SK-N-SH (cell line): ENCODE results near the gene GPR157. TPM values are rescaled to one million over a fixed set of nuclear protein-coding genes. Genes with fewer than 3 reads are reported as not detected.

Source experiments
- CTCF ChIA-PET: fragments of 300-600, 350-600 bp; formaldehyde crosslinking; extraction: SDS; loops from one replicate; lab custom pipeline; 2021; lab: Yijun Ruan, JAX
- POLR2A ChIA-PET: fragments of 350-600 bp; sonication (Branson Sonifier 250); formaldehyde crosslinking; extraction: SDS; loops from one replicate; lab custom pipeline; 2020; ENCODE audit warnings: antibody characterized with exemption, inconsistent platforms; lab: Yijun Ruan, JAX
- DNase-seq: peaks from one replicate; pipeline ENCODE4 v3.0.0; 2012
- H2AFZ ChIP-seq: fragments of 200-600 bp; sonication (generic); 2 replicates; pipeline ENCODE4 v1.8.1; 2016; ENCODE audit warnings: antibody characterized with exemption, mild to moderate bottlenecking, low read depth
- H3F3A ChIP-seq: fragments of 200-600 bp; sonication (generic); replicated peaks from 2 replicates; pipeline ENCODE3; 2016; ENCODE audit warnings: antibody characterized with exemption, mild to moderate bottlenecking; ENCODE audit not compliant: insufficient read depth
- H3K27ac ChIP-seq, 2 experiments: fragments of 200-500 bp in 1 of 2; fragments of 200-600 bp in 1 of 2; sonication (Bioruptor generic) in 1 of 2; sonication (generic), shearing (Covaris generic) in 1 of 2; 2 replicates each; pipeline versions ENCODE4 v1.5.1 to v1.6.1; 2014 to 2016; ENCODE audit warnings: low read depth in 2 of 2, inconsistent platforms in 1 of 2, low read length in 1 of 2, mild to moderate bottlenecking in 1 of 2, mixed read lengths in 1 of 2
- H3K27me3 ChIP-seq: fragments of 200-600 bp; sonication (generic), shearing (Covaris generic); 2 replicates; pipeline ENCODE4 v1.6.1; 2016; ENCODE audit warnings: mixed run types; ENCODE audit not compliant: insufficient read depth
- H3K36me3 ChIP-seq, 2 experiments: fragments of 200-500 bp in 1 of 2; fragments of 200-600 bp in 1 of 2; sonication (Bioruptor generic) in 1 of 2; sonication (generic) in 1 of 2; replicated peaks in 1 of 2; 2 replicates each; pipeline versions ENCODE3 to v1.5.1; 2014 to 2016; ENCODE audit warnings: low read length in 1 of 2, mild to moderate bottlenecking in 1 of 2; ENCODE audit not compliant: insufficient read depth in 2 of 2, control insufficient read depth in 1 of 2
- H3K4me1 ChIP-seq, 2 experiments: fragments of 200-500 bp in 1 of 2; fragments of 200-600 bp in 1 of 2; sonication (Bioruptor generic) in 1 of 2; sonication (generic), shearing (Covaris generic) in 1 of 2; 2 replicates each; pipeline versions ENCODE4 v1.5.1 to v1.6.1; 2014 to 2016; ENCODE audit warnings: low read depth in 1 of 2, low read length in 1 of 2, mixed run types in 1 of 2; ENCODE audit not compliant: insufficient read depth in 2 of 2, control insufficient read depth in 1 of 2
- H3K4me2 ChIP-seq: fragments of 200-600 bp; sonication (generic), shearing (Covaris generic); 2 replicates; pipeline ENCODE4 v1.6.1; 2017; ENCODE audit warnings: mixed run types
- H3K4me3 ChIP-seq, 2 experiments: fragments of 200-500 bp in 1 of 2; fragments of 200-600 bp in 1 of 2; sonication (Bioruptor generic) in 1 of 2; sonication (generic), shearing (Covaris generic) in 1 of 2; 2 replicates each; pipeline versions ENCODE4 v1.5.1 to v1.8.1; 2014 to 2016; ENCODE audit warnings: low read depth in 2 of 2, inconsistent platforms in 1 of 2, low read length in 1 of 2, mild to moderate bottlenecking in 1 of 2, mixed read lengths in 1 of 2, moderate library complexity in 1 of 2
- H3K79me2 ChIP-seq: fragments of 200-600 bp; sonication (generic); 2 replicates; pipeline ENCODE4 v1.8.1; 2017; ENCODE audit warnings: mild to moderate bottlenecking; ENCODE audit not compliant: insufficient read depth
- H3K9ac ChIP-seq: fragments of 200-600 bp; sonication (generic); 2 replicates; pipeline ENCODE4 v1.6.1; 2017; ENCODE audit warnings: mixed run types
- H3K9me2 ChIP-seq: fragments of 200-600 bp; sonication (generic); 2 replicates; pipeline ENCODE4 v1.6.1; 2017; ENCODE audit warnings: mixed run types
- H3K9me3 ChIP-seq: fragments of 200-600 bp; sonication (generic); 2 replicates; pipeline ENCODE4 v1.6.1; 2017; ENCODE audit warnings: mixed run types, mild to moderate bottlenecking, moderate library complexity
- H4K20me1 ChIP-seq: fragments of 200-600 bp; sonication (generic); 2 replicates; pipeline ENCODE4 v1.6.1; 2017; ENCODE audit warnings: mild to moderate bottlenecking, mixed run types; ENCODE audit not compliant: insufficient read depth
- CHD2 ChIP-seq: fragments of 150-350 bp; IDR thresholded peaks from 2 replicates; pipeline ENCODE4 v1.6.1; 2018; ENCODE audit warnings: low read length; ENCODE audit not compliant: partially characterized antibody
- EP300 ChIP-seq, 2 experiments: IDR thresholded peaks; 2 replicates each; pipeline versions ENCODE4 v1.4.0 to v1.6.1; 2012; ENCODE audit warnings: borderline replicate concordance in 1 of 2, low read depth in 1 of 2, low read length in 1 of 2
- EZH2phosphoT487 ChIP-seq: fragments of 200-600 bp; sonication (generic); IDR thresholded peaks from 2 replicates; pipeline ENCODE4 v1.6.1; 2017; ENCODE audit warnings: low read depth, mixed run types, mild to moderate bottlenecking, antibody characterized with exemption, moderate library complexity, borderline replicate concordance
- NFIC ChIP-seq: IDR thresholded peaks from 2 replicates; pipeline ENCODE4 v1.4.0; 2012; ENCODE audit warnings: borderline replicate concordance
- PBX3 ChIP-seq: IDR thresholded peaks from 2 replicates; pipeline ENCODE4; 2012
- RAD21 ChIP-seq: IDR thresholded peaks from 2 replicates; pipeline ENCODE4 v1.6.1; 2012; ENCODE audit warnings: mild to moderate bottlenecking, low read length
- RFX5 ChIP-seq: IDR thresholded peaks from 2 replicates; pipeline ENCODE4 v1.6.1; 2012; ENCODE audit warnings: mild to moderate bottlenecking, improper control_type of control experiment, low read length
- SIN3A ChIP-seq: IDR thresholded peaks from 2 replicates; pipeline ENCODE4 v1.6.1; 2012; ENCODE audit warnings: low read depth, mild to moderate bottlenecking, low read length, moderate library complexity, borderline replicate concordance
- TEAD4 ChIP-seq: IDR thresholded peaks from 2 replicates; pipeline ENCODE4 v1.4.0; 2012; ENCODE audit warnings: mild to moderate bottlenecking, borderline replicate concordance; ENCODE audit not compliant: insufficient read depth
- USF1 ChIP-seq: IDR thresholded peaks from 2 replicates; pipeline ENCODE4 v1.4.0; 2012; ENCODE audit warnings: low read depth, borderline replicate concordance
- YY1 ChIP-seq: IDR thresholded peaks from 2 replicates; pipeline ENCODE4 v1.4.0; 2012; ENCODE audit warnings: low read depth, mild to moderate bottlenecking
- WGBS: methylation state at CpG from one replicate; pipeline ENCODE4 v1.1.6; 2017; ENCODE audit warnings: low lambda C conversion rate; 5-methylcytosine and 5-hydroxymethylcytosine counted together
- polyA plus RNA-seq, 3 experiments: library from polyadenylated mRNA; depleted of rRNA; stranded (reverse); fragments of >200 nt; gene quantifications; 2 replicates each; pipeline ENCODE4 v1.2.3, GENCODE V29; 2012
- TF ChIP-seq, protein P1 (sequence below): fragments of 150-350 bp; IDR thresholded peaks from 2 replicates; pipeline ENCODE4 v1.6.1; 2016; ENCODE audit warnings: mild to moderate bottlenecking, low read depth, low read length
- TF ChIP-seq, protein P2 (sequence below): fragments of 150-350 bp; IDR thresholded peaks from 2 replicates; pipeline ENCODE4 v1.6.1; 2017; ENCODE audit warnings: antibody characterized with exemption, low read length, low read depth, borderline replicate concordance

The GPR157 gene
- polyA plus RNA-seq, 1 of the 3 experiments (the other 2 are of a cell fraction) = 1.8 TPM

GRCh38 chr1:9069326-9070100 is 59.4 kb downstream of the GPR157 start, which contains the start of gene SLC2A5:
TSS of gene SLC2A5 (minus strand) at chr1:9069635. CDS start at chr1:9069536, 99 bp downstream.
- Histone ChIP-seq H3K4me3 (no peak within 1 kb of the TSS), H3K79me2 (no peaks in the 10 kb centered on the region), H3F3A (no peaks in the 10 kb centered on the region), H3K9me2 (no peaks in the 10 kb centered on the region), H3K9ac (no peak within 1 kb of the TSS), H3K27me3 (no peaks in the 10 kb centered on the region), H4K20me1 (no peaks in the 10 kb centered on the region), H3K4me1 (no peaks in the 10 kb centered on the region), H2AFZ (no peak within 1 kb of the TSS), H3K9me3 (no peaks in the 10 kb centered on the region), H3K27ac (no peak within 1 kb of the TSS), H3K4me2 (no peak within 1 kb of the TSS), H3K36me3 (no peaks in the 10 kb centered on the region)
- ChIA-PET CTCF (no interaction called here), POLR2A (no interaction called here)
- WGBS = 91% methylated on average over 7 of the region's 8 CpGs
- no peak for TF ChIP-seq RAD21
- TF ChIP-seq SIN3A = no peak
- TF ChIP-seq CHD2 = no peak
- TF ChIP-seq USF1 = no peak
- TF ChIP-seq EP300 (IDR thresholded peaks at IDR 0.05; ENCODE audit: borderline replicate concordance in 1 of 2, low read depth in 1 of 2, low read length in 1 of 2) = no peak
- TF ChIP-seq YY1 = no peak
- TF ChIP-seq NFIC = no peak
- TF ChIP-seq, protein P1, sequence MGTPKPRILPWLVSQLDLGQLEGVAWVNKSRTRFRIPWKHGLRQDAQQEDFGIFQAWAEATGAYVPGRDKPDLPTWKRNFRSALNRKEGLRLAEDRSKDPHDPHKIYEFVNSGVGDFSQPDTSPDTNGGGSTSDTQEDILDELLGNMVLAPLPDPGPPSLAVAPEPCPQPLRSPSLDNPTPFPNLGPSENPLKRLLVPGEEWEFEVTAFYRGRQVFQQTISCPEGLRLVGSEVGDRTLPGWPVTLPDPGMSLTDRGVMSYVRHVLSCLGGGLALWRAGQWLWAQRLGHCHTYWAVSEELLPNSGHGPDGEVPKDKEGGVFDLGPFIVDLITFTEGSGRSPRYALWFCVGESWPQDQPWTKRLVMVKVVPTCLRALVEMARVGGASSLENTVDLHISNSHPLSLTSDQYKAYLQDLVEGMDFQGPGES = no peak
- TF ChIP-seq TEAD4 = no peak
- TF ChIP-seq PBX3 = no peak
- TF ChIP-seq RFX5 = no peak
- TF ChIP-seq EZH2phosphoT487 = no peak
- no peak for DNase-seq

- no peak for TF ChIP-seq CHD2
- TF ChIP-seq, protein P2, sequence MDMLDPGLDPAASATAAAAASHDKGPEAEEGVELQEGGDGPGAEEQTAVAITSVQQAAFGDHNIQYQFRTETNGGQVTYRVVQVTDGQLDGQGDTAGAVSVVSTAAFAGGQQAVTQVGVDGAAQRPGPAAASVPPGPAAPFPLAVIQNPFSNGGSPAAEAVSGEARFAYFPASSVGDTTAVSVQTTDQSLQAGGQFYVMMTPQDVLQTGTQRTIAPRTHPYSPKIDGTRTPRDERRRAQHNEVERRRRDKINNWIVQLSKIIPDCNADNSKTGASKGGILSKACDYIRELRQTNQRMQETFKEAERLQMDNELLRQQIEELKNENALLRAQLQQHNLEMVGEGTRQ = no peak
- TF ChIP-seq SIN3A = no peak
- Histone ChIP-seq H3K36me3 (no peaks in the 10 kb centered on the region), H3F3A (no peaks in the 10 kb centered on the region), H3K9ac (no peak overlapping the region), H3K9me2 (no peaks in the 10 kb centered on the region), H3K79me2 (no peaks in the 10 kb centered on the region), H3K4me3 (no peak overlapping the region), H4K20me1 (no peaks in the 10 kb centered on the region), H3K4me1 (no peaks in the 10 kb centered on the region), H3K9me3 (no peaks in the 10 kb centered on the region), H3K27me3 (no peaks in the 10 kb centered on the region), H3K4me2 (no peak overlapping the region), H2AFZ (no peak overlapping the region), H3K27ac (no peak overlapping the region)
- DNase-seq = no peak
- ChIA-PET CTCF (no interaction called here), POLR2A (no interaction called here)
- 81% methylated on average over 4 of the region's 4 CpGs for WGBS
These were observed 59.9 kb downstream of the GPR157 start for GRCh38 chr1:9068981-9069325.
